HepG2 (cell line): ENCODE measurements around the gene UBQLN1. TPM values are rescaled to one million over a fixed set of nuclear protein-coding genes. Genes with fewer than 3 reads are reported as not detected.

Experiments
- ATRX ChIP-seq: sonication (generic); formaldehyde crosslinking; IDR thresholded peaks from 2 replicates; pipeline ENCODE4 v1.4.0; 2020; ENCODE audit warnings: missing genetic modification reagents, borderline replicate concordance
- KAT2B ChIP-seq: fragments of 150-350 bp; IDR thresholded peaks from 2 replicates; pipeline ENCODE4 v1.6.1; 2014; ENCODE audit warnings: low read depth, low read length, borderline replicate concordance
- KDM6A ChIP-seq: IDR thresholded peaks from 2 replicates; pipeline ENCODE4 v1.6.1; 2016; ENCODE audit warnings: low read depth
- MIER3 ChIP-seq: IDR thresholded peaks from 2 replicates; pipeline ENCODE4 v1.6.1; 2016; ENCODE audit warnings: missing compliant biosample characterization, borderline replicate concordance
- MLLT10 ChIP-seq: sonication (generic); formaldehyde crosslinking; IDR thresholded peaks from 2 replicates; pipeline ENCODE4 v1.4.0; 2020; ENCODE audit warnings: missing genetic modification reagents
- ONECUT2 ChIP-seq: sonication (generic); formaldehyde crosslinking; IDR thresholded peaks from 2 replicates; pipeline ENCODE4 v1.4.0; 2020; ENCODE audit warnings: missing genetic modification reagents
- TEAD2 ChIP-seq: sonication (generic); formaldehyde crosslinking; IDR thresholded peaks from 2 replicates; pipeline ENCODE4 v1.9.0; 2021; ENCODE audit warnings: missing genetic modification reagents
- ZFP36 ChIP-seq: fragments of 150-350 bp; IDR thresholded peaks from 2 replicates; pipeline ENCODE4 v1.6.1; 2018; ENCODE audit warnings: borderline replicate concordance, low read length, low read depth; ENCODE audit not compliant: partially characterized antibody
- ZFP36L2 ChIP-seq: sonication (generic); formaldehyde crosslinking; IDR thresholded peaks from 2 replicates; pipeline ENCODE4 v1.4.0; 2020; ENCODE audit warnings: missing genetic modification reagents
- ZKSCAN5 ChIP-seq: sonication (generic); formaldehyde crosslinking; IDR thresholded peaks from 2 replicates; pipeline ENCODE4 v1.5.1; 2020; ENCODE audit warnings: mild to moderate bottlenecking, missing genetic modification reagents
- ZMYM4 ChIP-seq: sonication (generic); formaldehyde crosslinking; IDR thresholded peaks from 2 replicates; pipeline ENCODE4 v1.8.1; 2023; ENCODE audit warnings: mild to moderate bottlenecking, missing genetic modification reagents
- ZNF3 ChIP-seq: IDR thresholded peaks from 2 replicates; pipeline ENCODE4 v1.7.0; 2017; ENCODE audit warnings: inconsistent platforms
- ZNF331 ChIP-seq: sonication (generic); formaldehyde crosslinking; IDR thresholded peaks from 2 replicates; pipeline ENCODE4 v1.4.0; 2020; ENCODE audit warnings: missing genetic modification reagents
- ZNF678 ChIP-seq: sonication (generic); formaldehyde crosslinking; IDR thresholded peaks from 2 replicates; pipeline ENCODE4 v1.4.0; 2020; ENCODE audit warnings: mild to moderate bottlenecking, missing genetic modification reagents
- ZNF761 ChIP-seq: sonication (generic); formaldehyde crosslinking; conservative IDR thresholded peaks from 2 replicates; pipeline ENCODE4 v1.4.0; 2020; ENCODE audit warnings: mild to moderate bottlenecking, missing genetic modification reagents
- ZNF883 ChIP-seq: sonication (generic); formaldehyde crosslinking; IDR thresholded peaks from 2 replicates; pipeline ENCODE4 v1.5.1; 2020; ENCODE audit warnings: mild to moderate bottlenecking, missing genetic modification reagents; ENCODE audit errors: not compliant biosample characterization
- polyA plus RNA-seq, 8 experiments: library from polyadenylated mRNA; depleted of rRNA in 3 of 8; stranded (reverse) in 7 of 8; unstranded in 1 of 8; fragments of >200 nt; fragmentation: Illumina TruSeq in 4 of 8; extraction: Trizol in 4 of 8; gene quantifications; 2 replicates each; pipeline versions ENCODE4 v1.2.1 to v1.2.3, GENCODE V29; 2011 to 2016; ENCODE audit warnings: low read depth in 4 of 8, missing spikeins in 1 of 8, mixed read lengths in 1 of 8; ENCODE audit not compliant: insufficient read depth in 1 of 8
- total RNA-seq, 5 experiments: library from RNA; depleted of rRNA; stranded (reverse); fragments of >200 nt; fragmentation: Illumina TruSeq; extraction: Trizol; gene quantifications; 2 replicates each; pipeline ENCODE4 v1.2.3, GENCODE V29; 2016; ENCODE audit warnings: low read depth in 1 of 5
- TF ChIP-seq, protein P1 (sequence below): sonication (generic); formaldehyde crosslinking; IDR thresholded peaks from 2 replicates; pipeline ENCODE4 v1.4.0; 2020; ENCODE audit warnings: missing genetic modification reagents, borderline replicate concordance
- TF ChIP-seq, protein P2 (sequence below): sonication (generic); formaldehyde crosslinking; IDR thresholded peaks from 2 replicates; pipeline ENCODE4 v1.4.0; 2020; ENCODE audit warnings: missing genetic modification reagents
- TF ChIP-seq, protein P3 (sequence below): IDR thresholded peaks from 2 replicates; pipeline ENCODE4 v1.6.1; 2016
- TF ChIP-seq, protein P4 (sequence below): sonication (generic); formaldehyde crosslinking; IDR thresholded peaks from 2 replicates; pipeline ENCODE4 v1.8.1; 2023; ENCODE audit warnings: mild to moderate bottlenecking, missing genetic modification reagents

UBQLN1 gene
- total and polyA plus RNA-seq, 2 of the 13 experiments (the other 11 are each of a cell fraction or from before 2014, with no cell fraction given): 78.1 to 83.8 TPM

DNA sequence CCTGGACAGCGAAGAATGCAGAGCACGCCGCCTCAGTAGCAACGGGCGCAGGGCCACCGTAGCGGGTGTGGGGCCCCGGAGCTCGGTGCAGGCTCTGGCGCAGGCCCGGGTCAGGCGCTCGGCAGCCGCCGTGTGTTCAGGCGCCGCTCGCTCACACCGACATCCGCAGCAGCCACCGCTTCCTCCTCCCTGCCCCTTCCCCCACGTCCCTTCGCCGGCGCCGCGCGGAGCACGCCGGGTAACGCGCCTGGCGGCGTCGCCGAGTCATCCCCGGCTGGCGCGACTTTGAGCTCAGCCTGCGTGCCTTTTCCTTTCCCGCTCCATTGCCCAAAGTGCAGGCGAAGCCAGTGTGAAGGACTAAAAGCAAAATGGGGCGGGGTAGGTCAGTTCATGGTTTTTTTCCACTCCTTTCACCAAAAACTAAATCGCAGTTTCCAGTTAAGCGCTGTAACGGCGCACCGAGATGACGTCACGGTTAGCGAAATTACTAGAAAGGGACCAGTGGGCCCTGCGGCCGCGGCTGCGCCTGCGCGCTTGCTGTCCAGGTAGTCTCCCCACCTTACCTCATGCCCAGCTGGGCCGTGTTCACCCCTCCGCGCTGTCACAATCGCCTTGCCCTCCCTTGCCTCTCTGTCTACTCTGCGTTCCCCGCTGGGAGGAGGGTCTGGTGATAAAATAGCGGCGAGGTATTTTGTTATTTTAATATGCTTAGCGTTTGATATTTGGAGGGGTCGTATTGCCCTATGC lies at the start of gene UBQLN1 (continued):
- TF ChIP-seq ZKSCAN5 (CRISPR knock-in tag) (no peak), ZFP36 (no peak), ZNF761 (no peak), ZNF678 (CRISPR knock-in tag) (peak; percentile 53; the same call in 1 of the 2 replicates), KAT2B (no peak), ZNF331 (CRISPR knock-in tag) (peak; percentile 57; the same call in 1 of the 2 replicates), ZNF3 (CRISPR knock-in tag) (peak; percentile 14; the same call in 1 of the 2 replicates), MIER3 (CRISPR knock-in tag) (no peak; the same call in 1 of the 2 replicates), ZNF883 (peak; percentile 68), ZMYM4 (peak; percentile 81), ZFP36L2 (CRISPR knock-in tag) (no peak), KDM6A (CRISPR knock-in tag) (no peak), ONECUT2 (CRISPR knock-in tag) (peak; percentile 9; the same call in 1 of the 2 replicates), MLLT10 (CRISPR knock-in tag) (no peak), TEAD2 (0 out of 2 replicates have a peak, but pooled peaks have one; percentile 12), ATRX (no peak)
- TF ChIP-seq, protein P1, sequence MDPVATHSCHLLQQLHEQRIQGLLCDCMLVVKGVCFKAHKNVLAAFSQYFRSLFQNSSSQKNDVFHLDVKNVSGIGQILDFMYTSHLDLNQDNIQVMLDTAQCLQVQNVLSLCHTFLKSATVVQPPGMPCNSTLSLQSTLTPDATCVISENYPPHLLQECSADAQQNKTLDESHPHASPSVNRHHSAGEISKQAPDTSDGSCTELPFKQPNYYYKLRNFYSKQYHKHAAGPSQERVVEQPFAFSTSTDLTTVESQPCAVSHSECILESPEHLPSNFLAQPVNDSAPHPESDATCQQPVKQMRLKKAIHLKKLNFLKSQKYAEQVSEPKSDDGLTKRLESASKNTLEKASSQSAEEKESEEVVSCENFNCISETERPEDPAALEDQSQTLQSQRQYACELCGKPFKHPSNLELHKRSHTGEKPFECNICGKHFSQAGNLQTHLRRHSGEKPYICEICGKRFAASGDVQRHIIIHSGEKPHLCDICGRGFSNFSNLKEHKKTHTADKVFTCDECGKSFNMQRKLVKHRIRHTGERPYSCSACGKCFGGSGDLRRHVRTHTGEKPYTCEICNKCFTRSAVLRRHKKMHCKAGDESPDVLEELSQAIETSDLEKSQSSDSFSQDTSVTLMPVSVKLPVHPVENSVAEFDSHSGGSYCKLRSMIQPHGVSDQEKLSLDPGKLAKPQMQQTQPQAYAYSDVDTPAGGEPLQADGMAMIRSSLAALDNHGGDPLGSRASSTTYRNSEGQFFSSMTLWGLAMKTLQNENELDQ (CRISPR knock-in tag): no peak; the same call in 1 of the 2 replicates
- TF ChIP-seq, protein P2, sequence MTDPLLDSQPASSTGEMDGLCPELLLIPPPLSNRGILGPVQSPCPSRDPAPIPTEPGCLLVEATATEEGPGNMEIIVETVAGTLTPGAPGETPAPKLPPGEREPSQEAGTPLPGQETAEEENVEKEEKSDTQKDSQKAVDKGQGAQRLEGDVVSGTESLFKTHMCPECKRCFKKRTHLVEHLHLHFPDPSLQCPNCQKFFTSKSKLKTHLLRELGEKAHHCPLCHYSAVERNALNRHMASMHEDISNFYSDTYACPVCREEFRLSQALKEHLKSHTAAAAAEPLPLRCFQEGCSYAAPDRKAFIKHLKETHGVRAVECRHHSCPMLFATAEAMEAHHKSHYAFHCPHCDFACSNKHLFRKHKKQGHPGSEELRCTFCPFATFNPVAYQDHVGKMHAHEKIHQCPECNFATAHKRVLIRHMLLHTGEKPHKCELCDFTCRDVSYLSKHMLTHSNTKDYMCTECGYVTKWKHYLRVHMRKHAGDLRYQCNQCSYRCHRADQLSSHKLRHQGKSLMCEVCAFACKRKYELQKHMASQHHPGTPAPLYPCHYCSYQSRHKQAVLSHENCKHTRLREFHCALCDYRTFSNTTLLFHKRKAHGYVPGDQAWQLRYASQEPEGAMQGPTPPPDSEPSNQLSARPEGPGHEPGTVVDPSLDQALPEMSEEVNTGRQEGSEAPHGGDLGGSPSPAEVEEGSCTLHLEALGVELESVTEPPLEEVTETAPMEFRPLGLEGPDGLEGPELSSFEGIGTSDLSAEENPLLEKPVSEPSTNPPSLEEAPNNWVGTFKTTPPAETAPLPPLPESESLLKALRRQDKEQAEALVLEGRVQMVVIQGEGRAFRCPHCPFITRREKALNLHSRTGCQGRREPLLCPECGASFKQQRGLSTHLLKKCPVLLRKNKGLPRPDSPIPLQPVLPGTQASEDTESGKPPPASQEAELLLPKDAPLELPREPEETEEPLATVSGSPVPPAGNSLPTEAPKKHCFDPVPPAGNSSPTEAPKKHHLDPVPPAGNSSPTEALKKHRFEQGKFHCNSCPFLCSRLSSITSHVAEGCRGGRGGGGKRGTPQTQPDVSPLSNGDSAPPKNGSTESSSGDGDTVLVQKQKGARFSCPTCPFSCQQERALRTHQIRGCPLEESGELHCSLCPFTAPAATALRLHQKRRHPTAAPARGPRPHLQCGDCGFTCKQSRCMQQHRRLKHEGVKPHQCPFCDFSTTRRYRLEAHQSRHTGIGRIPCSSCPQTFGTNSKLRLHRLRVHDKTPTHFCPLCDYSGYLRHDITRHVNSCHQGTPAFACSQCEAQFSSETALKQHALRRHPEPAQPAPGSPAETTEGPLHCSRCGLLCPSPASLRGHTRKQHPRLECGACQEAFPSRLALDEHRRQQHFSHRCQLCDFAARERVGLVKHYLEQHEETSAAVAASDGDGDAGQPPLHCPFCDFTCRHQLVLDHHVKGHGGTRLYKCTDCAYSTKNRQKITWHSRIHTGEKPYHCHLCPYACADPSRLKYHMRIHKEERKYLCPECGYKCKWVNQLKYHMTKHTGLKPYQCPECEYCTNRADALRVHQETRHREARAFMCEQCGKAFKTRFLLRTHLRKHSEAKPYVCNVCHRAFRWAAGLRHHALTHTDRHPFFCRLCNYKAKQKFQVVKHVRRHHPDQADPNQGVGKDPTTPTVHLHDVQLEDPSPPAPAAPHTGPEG (CRISPR knock-in tag): peak; percentile 16; the same call in 1 of the 2 replicates
- TF ChIP-seq, protein P3, sequence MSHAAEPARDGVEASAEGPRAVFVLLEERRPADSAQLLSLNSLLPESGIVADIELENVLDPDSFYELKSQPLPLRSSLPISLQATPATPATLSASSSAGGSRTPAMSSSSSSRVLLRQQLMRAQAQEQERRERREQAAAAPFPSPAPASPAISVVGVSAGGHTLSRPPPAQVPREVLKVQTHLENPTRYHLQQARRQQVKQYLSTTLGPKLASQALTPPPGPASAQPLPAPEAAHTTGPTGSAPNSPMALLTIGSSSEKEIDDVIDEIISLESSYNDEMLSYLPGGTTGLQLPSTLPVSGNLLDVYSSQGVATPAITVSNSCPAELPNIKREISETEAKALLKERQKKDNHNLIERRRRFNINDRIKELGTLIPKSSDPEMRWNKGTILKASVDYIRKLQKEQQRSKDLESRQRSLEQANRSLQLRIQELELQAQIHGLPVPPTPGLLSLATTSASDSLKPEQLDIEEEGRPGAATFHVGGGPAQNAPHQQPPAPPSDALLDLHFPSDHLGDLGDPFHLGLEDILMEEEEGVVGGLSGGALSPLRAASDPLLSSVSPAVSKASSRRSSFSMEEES: peak; percentile 20; the same call in 1 of the 2 replicates
- TF ChIP-seq, protein P4, sequence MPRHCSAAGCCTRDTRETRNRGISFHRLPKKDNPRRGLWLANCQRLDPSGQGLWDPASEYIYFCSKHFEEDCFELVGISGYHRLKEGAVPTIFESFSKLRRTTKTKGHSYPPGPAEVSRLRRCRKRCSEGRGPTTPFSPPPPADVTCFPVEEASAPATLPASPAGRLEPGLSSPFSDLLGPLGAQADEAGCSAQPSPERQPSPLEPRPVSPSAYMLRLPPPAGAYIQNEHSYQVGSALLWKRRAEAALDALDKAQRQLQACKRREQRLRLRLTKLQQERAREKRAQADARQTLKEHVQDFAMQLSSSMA (CRISPR knock-in tag): no peak
